Activated CD4-positive, alpha-beta T cell treated with anti-CD3 and anti-CD28 coated beads, Interleukin-2, amount 50 U/mL, for 16 hours (primary cell): ENCODE measurements around the gene PLCH2.
"Not testable (repeated sequence)": the region's sequence is repeated elsewhere in the genome, so short reads cannot be mapped to it uniquely, and the experiment has no call there.

Experiments used
- DNase-seq: peaks from one replicate; pipeline ENCODE4 v3.0.0-alpha.2; 2020

The PLCH2 gene, protein sequence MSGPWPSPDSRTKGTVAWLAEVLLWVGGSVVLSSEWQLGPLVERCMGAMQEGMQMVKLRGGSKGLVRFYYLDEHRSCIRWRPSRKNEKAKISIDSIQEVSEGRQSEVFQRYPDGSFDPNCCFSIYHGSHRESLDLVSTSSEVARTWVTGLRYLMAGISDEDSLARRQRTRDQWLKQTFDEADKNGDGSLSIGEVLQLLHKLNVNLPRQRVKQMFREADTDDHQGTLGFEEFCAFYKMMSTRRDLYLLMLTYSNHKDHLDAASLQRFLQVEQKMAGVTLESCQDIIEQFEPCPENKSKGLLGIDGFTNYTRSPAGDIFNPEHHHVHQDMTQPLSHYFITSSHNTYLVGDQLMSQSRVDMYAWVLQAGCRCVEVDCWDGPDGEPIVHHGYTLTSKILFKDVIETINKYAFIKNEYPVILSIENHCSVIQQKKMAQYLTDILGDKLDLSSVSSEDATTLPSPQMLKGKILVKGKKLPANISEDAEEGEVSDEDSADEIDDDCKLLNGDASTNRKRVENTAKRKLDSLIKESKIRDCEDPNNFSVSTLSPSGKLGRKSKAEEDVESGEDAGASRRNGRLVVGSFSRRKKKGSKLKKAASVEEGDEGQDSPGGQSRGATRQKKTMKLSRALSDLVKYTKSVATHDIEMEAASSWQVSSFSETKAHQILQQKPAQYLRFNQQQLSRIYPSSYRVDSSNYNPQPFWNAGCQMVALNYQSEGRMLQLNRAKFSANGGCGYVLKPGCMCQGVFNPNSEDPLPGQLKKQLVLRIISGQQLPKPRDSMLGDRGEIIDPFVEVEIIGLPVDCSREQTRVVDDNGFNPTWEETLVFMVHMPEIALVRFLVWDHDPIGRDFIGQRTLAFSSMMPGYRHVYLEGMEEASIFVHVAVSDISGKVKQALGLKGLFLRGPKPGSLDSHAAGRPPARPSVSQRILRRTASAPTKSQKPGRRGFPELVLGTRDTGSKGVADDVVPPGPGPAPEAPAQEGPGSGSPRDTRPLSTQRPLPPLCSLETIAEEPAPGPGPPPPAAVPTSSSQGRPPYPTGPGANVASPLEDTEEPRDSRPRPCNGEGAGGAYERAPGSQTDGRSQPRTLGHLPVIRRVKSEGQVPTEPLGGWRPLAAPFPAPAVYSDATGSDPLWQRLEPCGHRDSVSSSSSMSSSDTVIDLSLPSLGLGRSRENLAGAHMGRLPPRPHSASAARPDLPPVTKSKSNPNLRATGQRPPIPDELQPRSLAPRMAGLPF (N-terminal part only)

DNA sequence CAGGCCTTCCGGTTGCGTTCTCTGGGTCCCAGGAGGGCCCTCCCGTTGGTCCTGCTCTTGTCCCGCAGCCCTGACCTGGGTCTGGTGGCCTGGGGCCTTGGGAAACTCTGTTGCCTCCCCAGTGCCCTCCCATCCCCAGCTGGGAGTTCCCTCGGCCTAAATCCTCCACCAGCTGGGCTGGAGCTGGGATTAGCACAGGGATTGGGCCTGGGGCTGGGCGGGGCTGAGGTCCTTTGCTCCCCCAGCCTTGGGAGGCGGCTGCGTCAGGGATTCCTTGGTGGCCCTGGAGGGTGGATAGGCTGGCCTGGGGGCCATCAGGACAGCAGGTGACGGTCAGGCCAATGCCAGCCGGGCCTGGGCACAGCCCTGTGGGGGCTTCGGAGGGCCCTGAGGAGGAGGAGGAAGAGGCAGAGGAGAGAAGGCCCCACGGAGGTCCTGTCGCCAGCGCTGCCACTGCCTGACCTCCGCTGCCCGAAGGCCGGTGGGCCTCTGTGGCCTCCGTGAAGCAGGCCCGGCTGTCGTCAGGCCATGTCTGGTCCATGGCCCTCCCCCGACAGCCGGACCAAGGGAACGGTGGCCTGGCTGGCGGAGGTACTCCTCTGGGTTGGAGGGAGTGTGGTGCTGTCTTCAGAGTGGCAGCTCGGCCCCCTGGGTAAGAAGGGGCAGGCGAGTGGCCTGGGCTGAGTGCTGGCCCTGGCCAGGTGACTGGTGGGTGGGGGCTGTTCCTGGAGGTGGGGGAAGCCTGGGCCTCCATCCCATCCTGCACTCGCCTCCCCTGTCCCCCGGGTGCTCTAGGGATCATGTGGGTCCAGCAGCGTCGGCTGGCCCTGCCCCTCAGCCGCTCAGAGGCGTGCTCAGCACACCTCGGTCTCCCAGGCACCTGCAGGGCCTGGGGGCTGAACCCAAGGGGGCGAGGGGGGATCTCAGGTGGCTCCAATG, at the start of gene PLCH2:
TSS of gene PLCH2 (plus strand) at position 229 of the 939 bp plus-strand sequence. CDS start at position 529, 300 bp downstream.
- no peak for DNase-seq

DNA sequence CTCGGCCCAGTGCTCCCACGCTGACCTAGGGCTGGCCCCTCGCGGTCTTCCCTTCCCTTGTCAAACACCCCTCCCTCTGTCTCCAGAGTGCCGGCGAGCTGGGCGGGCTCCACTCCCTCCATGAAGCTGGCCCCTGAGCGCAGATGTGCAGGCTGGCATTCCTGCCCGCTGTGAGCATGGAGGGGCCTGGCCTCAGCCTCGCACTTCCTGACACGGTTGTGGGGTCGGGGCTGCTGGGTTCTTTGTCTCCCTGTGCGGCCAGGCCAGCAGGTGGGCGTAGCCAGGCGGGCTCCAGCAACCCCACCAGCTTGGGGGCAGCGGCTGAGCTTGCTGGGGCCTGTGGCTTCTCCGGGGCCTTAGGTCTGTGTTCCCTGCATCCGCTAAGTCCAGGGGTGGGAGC, 49.5 kb upstream of the PLCH2 start:
- no peak for DNase-seq

DNA sequence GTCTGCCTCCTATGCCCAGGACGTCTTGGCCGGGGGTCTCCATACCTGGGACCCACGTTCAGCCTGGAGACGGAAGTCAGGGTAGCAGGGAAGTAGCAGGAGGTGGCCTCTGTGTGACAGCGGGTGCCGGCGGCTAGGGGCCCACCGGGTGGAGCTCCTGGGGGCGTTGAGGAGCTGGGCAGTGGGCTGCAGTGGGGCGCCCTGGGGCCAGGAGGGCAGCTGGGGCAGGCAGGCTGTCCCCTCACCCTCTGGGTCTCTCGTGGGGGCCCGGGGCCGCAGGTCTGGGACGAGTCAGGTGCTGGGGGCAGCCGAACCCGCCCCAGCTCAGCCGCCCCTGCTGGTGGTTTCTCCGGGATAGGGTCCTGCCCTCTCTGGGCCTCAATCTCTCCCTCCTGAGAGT, 49.0 kb upstream of the PLCH2 start:
- DNase-seq, result no peak

DNA sequence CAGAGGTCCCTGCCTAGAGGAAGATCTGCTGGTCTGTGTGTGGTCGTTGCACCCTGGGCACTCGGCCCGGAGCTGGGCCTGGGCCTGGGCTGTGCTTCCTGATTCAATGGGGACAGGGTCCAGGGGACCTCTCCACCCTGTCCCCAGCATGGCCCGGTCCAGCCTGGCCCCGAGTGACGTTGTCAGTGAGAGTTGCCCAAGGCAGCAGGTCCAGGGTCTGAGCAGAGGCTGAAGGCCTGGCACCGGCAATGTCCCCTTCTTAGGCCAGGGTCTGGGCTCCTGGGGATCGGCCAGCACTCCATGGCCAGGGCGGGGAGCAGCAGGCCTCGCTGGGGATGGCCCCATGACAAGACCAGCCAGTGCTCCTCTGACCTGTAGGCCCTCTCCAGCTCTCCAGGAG, 48.1 kb upstream of the PLCH2 start:
- no peak for DNase-seq

DNA sequence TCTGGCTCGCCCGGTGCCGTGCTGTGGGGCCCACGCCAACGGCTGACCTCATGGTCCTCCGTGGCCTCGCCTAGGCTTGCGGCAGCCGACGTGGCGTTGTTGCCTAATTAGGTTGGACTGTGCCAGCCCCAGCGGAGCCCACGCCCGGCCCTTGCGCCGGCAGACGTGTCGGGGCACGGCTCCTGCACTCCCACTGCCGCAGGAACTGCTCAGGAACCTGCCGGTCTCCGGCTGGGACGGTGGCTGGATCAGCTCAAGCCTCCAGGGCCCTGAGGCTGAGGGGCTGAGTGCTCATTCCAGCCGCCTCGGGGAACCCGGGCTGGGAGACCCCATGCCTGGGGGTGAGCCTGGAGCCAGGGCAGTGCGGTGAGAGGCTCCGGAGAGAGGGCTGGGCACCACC, 47.6 kb upstream of the PLCH2 start:
- no peak for DNase-seq

DNA sequence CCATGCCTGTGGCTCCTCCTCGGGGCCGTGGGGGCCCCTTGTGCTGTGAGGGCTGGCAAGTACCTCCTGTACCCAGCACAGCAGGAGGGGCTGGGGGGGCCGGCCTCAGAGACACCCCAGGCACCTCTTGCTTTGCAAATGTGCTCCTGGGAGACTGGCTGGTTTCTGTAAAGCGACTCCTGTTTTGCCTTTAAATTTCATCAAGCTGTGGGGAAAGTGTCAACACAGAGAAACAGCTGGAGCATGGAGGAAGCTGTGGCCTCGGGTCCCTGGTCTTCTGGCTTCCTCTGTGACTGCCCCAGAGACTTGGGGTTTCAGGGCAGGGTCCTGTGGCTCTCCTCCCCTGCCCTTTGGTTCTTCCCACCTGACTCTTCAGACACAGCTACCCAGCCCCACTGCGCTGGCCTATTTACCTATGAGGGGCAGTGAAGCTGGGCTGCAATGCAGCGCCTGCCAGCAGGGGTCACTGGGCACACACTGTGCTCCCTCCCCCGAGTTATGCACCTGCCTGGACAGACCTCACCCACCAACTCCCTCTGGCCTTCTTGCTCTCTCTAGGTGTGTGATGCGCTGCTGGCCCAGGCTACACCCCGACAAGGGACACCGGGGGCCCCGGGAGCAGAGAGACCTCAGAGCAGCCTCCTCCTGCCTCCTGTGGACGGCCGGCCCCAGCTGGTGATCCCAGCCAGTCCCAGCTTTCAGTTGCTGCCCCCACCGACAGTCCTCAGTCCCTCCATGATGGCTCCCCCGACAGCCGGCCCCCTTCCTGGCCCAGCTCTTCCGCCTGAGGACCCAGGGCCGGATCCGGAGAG, 46.1 kb upstream of the PLCH2 start:
- no peak for DNase-seq

DNA sequence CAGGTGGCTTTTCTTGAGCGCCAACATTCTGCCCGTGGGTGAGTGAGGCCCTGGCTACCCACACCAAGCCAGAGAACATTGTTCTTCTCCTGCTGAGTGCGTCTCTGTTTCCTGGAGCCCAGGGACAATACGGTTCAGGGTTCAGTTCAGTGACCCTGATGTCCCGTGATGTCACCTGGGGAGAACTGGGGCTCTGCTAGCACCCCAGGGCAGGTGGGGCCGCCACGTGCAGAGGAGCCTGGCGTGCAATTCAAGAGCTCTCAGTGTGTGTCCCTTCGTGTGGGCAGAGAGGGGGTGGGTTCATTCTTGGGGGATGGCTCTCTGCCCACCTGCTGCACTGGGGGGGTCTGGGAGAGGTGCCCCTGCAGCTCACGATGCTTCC, 45.5 kb upstream of the PLCH2 start:
- no peak for DNase-seq

DNA sequence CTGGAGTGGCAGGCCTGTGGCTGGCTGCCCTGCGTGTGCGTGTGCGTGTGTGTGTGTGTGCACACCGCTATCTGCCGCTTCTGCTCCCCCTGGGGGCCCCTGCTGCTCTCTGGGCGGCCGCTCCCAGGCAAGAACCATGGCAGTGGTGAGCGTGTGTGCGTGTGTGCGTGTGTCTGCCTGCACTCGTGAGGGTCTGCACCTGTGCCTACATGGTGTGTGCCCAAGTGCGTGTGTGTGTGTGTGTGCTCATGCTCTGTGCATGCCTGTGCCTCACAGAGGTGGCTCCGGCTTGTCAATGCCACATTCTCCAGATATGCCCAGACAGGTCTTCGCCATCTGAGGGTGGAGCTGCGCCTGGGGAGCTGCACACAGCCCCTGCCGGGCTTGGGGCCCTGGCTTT, 45.0 kb upstream of the PLCH2 start:
- DNase-seq, result no peak

DNA sequence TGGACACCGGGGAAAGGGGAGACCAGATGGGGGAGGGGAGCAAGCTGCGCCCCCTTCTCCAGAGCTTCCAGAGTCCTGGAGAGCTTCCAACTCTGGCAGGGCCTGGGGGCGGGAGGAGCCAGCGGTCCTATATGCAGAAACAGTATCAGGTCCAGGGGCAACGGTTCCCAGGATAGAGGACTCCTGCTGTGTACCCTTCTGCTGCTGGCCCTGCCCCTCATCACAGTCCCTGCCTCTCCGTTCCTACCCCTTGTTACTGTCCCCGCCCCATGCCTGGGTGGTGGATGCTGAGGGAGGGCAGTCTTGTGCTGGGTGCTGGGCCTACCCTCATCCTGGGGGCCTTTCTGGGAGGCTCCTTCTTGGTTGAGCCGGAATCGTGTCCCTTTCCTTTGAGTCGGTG, 44.6 kb upstream of the PLCH2 start:
- no peak for DNase-seq

DNA sequence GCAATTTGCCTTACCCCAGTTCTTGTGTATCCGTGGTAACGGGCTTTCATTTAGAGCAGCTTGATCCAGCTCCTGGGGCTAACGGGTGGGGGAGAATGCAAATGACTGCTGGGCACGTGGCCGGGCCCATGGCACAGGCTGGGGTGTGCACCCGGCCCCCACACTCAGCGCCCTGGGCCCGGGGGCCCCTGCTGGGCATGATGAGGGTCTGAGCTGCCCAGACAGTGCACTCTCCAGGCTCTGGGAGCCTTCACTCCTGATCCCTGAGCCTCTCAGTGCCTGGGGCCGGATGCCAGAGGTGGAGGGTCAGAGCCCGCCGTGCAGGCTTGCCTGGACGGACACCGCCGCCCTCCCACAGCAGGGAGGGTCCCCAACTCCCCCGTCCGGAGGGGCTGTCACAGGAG, 43.6 kb upstream of the PLCH2 start:
- DNase-seq, result no peak

DNA sequence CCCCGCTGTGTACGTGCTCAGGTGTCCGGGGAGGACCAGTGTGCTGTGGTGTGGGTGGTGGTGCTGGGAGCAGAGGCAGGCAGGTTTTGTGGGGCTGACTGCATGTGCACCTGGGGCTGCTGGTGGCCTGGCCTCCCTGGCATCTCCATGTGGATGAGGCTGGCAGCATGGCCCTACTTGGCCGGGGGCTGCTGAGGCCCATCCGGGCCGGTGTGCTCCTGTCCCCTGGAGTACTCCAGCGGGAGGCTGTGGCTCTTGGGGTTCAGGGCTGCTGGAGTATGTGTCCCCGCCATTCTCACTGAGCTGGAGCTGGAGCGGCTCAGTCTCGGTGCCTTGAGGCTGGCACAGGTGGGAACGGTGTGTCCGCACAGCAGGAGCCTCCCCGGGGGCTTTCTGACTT, 42.9 kb upstream of the PLCH2 start:
- no peak for DNase-seq

DNA sequence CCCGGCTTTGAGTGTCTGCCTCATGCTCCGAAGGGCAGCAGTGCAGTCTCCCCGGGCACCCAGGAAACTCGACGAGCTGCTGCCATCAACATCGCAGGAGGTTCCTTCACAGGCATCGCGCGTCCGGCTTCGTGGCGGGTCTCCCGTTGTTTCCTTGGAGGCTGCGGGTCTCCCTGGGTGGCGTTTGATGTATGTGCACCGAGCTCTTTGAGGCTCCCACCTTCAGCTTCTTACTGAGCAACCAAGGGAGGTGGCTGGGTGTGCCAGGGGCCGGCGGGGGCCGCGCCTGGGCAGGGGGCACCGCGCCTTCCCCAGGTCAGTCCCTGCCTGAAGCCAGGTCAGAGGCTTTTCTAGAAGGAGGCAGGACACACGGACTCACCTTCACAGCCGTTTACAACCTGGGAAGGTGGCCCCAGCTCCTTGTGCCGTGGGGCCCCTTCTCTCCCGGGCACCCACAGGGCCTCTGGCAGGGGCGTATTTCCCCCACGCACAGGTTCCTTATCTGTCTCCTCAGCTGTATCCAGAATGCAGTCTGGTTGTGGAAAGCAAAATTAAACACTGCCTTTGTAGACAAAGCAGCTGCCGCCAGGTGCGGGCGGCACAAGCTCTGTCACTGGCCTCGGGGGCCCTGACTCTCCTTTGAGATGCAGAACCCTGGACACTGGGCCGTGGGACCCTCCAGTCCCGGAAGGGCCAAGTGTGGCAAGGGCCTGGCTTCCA, 42.0 kb upstream of the PLCH2 start:
- DNase-seq, result no peak

DNA sequence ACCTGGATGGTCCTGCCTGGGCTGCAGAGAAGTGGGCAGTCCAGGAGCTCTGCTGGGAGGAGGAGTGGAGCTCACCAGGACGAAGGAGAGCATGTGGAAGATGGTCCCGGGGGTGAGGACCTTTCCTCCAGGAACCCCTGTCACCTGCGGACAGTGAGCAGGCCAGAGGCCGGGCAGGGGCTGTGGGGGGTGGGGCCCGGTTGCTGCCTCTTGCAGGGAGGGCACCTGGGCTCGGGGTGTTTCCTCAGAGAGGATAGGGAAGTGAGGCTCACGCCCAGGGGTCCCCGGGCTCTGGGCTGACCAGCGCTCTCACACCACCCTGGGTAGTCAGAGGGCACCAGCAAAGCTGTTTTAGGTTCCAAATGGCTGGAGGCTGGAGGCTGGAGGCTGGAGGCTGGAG, 41.0 kb upstream of the PLCH2 start:
- DNase-seq, result no peak

DNA sequence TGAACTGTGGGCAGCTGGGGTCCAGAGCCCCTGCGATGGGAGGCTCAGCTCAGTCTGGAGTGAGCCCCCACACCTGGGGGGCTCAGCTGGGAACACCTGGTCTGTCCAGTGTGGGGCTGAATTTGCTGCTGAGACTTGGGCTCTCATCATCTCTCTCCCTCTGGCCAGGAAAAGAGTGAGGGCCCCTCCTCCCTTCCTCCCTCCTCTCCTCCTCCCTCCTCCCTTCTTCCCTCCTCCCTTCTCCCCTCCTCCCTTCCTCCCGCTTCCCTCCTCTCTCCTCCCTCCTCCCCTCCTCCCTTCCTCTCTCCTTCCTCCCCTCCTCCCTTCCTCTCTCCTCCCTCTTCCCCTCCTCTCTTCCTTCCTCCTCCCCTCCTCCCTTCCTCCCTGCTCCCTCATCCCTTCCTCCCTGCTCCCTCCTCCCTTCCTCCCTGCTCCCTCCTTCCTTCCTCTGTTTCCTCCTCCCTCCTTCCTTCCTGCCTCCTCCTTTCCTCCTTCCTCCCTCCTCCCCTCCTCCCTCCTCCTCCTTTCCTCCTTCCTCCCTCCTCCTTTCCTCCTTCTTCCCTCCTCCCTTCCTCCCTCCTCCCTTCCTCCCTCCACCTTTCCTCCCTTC, 40.2 kb upstream of the PLCH2 start:
- no peak for DNase-seq

DNA sequence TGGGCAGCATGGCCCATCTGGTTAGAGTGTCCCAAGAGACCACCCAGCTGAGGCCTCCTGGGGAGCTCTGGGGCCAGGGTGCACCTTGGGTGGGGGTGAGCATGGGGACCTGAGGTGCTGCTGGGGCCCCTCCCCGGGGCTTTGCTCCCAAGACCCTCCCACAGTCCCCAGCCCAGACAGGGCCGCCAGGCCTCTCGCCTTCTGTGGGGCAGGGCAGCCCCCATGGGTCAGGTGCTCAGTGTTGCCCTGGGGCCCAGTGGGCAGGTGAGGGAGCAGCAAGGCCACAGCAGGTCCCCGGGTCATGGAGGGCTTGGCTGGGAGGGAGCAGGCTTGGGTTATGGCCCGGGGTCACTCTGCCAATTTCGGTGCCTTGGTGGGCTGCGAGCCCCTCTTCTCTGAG, 39.2 kb upstream of the PLCH2 start:
- no peak for DNase-seq

DNA sequence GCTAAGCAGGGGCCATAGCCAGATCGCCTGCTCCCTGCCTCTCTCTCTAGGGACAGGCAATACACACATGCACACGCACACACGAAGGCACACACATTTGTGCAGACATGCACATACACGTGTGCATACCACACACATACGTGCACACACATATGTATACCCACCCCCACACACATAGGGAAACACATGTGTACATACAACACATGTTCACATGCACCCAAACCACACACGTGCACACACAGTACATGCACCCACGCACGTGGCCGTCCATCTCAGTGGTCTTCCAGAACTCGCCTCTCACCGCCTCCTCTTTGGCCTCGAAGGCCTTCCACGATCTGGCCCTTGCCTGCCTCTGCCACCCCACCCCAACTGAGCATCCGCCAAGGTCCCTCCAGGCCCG, 38.5 kb upstream of the PLCH2 start:
- no peak for DNase-seq

DNA sequence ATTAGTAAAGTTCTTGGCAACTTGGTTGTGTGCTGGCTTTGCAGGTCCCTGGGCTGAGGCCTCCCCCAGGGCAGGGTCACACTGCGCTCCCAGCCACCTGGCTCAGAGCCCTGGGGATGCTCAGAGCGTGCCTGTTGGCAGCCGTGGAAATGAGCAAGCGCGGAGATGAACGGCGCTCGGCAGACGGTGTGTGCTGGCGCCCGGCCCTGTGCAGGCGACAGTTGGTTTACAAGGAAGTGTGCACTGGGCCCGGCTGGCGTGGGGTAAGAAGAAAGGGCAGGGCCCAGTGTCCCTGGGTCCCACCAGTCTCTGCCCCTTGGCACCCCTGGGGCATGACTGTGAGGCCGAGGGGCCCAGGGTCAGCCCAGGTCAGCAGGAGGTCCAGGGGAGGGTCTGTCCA, 38.1 kb upstream of the PLCH2 start:
- DNase-seq, result no peak

DNA sequence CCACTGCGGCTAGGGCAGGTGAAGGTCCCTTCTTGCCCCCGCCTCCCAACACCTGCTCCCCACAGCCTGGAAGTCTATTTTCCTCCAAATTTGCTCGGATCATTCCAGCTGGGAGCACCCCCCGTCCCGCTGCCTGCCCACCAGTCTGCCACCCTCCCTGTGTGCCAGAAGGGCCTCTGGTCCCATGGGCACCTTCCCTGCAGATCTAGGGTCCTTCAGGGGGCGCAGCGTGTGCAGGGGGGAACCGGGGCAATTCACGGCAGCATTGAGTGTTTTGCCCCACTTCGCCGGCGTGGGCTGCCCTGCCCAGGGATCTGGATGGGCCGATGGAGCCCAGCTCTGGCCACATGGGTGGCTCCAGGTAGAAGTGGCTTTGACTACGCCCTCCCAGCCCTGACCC, 37.4 kb upstream of the PLCH2 start:
- DNase-seq, result no peak

DNA sequence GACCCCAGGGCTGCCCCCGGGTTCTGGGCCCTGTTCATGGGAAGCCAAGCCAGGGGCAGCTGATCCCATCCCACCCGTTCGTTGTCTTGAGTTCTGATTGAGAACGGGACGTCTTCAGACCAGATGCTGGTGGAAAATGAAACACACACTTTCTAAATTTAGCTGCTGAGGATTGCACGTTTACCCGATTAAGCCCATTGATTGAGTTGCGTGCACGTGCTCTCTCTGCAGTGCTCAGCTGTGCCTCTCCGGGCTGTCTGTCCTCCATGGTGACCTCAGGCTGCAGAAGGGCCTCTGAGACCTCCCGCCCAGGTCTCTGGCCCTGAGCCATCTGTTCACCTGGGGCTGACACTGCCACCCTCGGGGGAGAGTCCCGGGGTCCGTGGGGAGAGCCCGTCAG, 36.7 kb upstream of the PLCH2 start:
- DNase-seq, result no peak

DNA sequence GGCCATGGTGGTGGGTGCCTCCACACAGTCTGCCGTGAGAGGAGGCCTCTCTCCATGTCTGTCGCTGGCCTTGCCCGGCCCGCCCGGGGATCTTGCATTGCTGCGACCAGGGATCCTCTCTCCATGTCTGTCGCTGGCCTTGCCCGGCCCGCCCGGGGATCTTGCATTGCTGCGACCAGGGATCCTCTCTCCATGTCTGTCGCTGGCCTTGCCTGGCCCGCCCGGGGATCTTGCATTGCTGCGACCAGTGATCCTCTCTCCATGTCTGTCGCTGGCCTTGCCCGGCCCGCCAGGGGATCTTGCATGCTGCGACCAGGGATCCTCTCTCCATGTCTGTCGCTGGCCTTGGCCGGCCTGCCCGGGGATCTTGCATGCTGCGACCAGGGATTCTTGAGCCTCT, 35.7 kb upstream of the PLCH2 start:
- DNase-seq, result not testable (repeated sequence)
